ENCODE measurements around the gene ITLN1. TPM values are rescaled to one million over a fixed set of nuclear protein-coding genes. Genes with fewer than 3 reads are reported as not detected.

The ITLN1 gene
- total RNA-seq, 2 experiments from 2014 or later, result not detected

DNA sequence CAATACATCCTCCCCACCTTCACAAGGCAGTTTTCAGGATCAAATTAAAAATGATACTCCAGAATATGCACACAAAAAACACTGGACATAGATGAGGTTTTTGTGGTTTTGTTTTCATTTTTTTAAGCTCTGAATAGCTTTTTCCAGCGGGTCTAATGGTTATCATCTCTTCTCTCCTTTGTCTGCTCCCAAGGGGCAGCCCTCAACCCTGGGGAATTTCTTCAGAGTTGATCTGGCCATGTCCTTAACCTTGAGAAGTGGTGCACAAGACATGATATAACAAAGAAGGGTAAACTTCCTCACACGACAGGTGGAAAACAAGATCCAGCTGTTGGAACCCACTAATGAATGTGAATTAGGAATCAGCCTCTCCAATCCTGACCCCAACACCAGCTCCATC is 20.8 kb downstream of the ITLN1 start:
- DNase-seq, result no peak
- POLR2A ChIA-PET, result no interaction called here
- Mint-ChIP-seq H3K36me3 (no peaks in the 10 kb centered on the region), H3K4me1 (ENCODE audit: low read depth) (peaks cover 19% of the 10 kb centered on the region), H3K4me3 (no peak overlapping the region), H3K9me3 (no peaks in the 10 kb centered on the region), H3K27me3 (peaks cover 2% of the 10 kb centered on the region), H3K27ac (no peak overlapping the region)
- CTCF ChIA-PET, result interaction anchor here (0.7 to 0.8 kb wide), 2 partner anchors 27 to 88 kb away, joined by 3 to 4 read pairs; no protein-coding TSS in a partner anchor
- intact Hi-C loops (cut with micrococcal nuclease), result no loop called here

DNA sequence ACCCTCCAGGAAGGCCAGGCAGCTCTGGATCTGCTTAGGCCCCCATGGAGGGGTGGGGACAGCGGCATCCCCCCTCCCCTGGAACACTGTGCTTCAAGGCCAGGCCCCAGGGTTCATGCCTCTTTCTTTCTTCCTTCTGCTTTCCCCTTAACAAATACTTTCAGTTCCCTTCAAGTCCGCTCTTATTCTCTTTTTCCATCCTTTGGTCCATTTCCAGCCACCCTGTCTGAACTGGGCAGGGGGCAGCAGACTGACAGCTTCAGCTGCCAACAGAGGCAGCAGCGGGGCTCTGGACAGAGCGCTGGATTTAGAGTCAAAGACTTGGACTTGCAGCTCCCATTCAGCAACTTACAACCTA is 21.2 kb downstream of the ITLN1 start:
- H3K9me3 Mint-ChIP-seq, result no peaks in the 10 kb centered on the region
- H3K27me3 Mint-ChIP-seq, result peaks cover 2% of the 10 kb centered on the region
- intact Hi-C loops (cut with micrococcal nuclease), result no loop called here
- POLR2A ChIA-PET, result no interaction called here
- CTCF ChIA-PET, result interaction anchor here (0.7 to 0.8 kb wide), 2 partner anchors 27 to 88 kb away, joined by 3 to 4 read pairs; no protein-coding TSS in a partner anchor
- H3K4me3 Mint-ChIP-seq, result no peak overlapping the region
- H3K36me3 Mint-ChIP-seq, result no peaks in the 10 kb centered on the region
- H3K4me1 Mint-ChIP-seq (ENCODE audit: low read depth), result peaks cover 19% of the 10 kb centered on the region
- no peak for DNase-seq
- H3K27ac Mint-ChIP-seq, result no peak overlapping the region

DNA sequence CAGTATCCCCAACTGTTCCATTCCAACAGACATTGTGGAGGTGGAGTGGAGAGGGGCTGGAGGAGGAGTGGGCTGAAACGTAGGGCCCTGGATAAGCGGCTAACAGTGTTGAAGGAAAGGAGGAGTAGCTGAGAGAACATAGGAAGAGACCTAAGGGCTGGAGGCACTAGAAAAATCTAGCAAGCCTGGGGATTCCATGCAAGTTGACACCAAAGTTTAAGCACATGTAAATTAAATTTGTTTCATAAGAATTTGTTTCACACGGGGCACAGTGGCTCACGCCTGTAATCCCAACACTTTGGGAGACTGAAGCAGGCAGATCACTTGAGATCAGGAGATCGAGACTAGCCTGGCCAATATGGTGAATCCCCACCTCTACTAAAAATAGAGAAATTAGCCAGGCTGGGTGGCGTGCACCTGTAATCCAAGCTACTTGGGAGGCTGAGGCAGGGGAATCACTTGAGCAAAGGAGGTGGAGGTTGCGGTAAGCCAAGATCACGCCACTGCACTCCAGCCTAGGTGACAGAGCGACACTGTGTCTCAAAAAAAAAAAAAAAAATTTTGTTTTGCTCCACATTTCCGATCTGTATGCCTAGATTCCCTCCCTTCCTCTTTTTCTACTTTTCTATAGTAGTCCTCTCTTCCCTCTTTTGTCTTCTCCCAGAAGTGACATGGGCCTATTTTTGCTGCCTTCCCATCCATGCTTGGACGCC is 21.8 kb downstream of the ITLN1 start:
- peaks cover 19% of the 10 kb centered on the region for H3K4me1 Mint-ChIP-seq (ENCODE audit: low read depth)
- intact Hi-C loops (cut with micrococcal nuclease), result no loop called here
- POLR2A ChIA-PET, result interaction anchor here (0.9 kb wide), 1 partner anchor 26 kb away, joined by 3 read pairs; no protein-coding TSS in a partner anchor
- no peak for DNase-seq
- H3K27ac Mint-ChIP-seq, result no peak overlapping the region
- no peak overlapping the region for H3K4me3 Mint-ChIP-seq
- CTCF ChIA-PET, result interaction anchor here (0.8 to 1.7 kb wide), 9 partner anchors 10 to 234 kb away, joined by 3 to 10 read pairs (median 3); partner anchors contain the start of gene ITLN1
- H3K27me3 Mint-ChIP-seq, result peaks cover 2% of the 10 kb centered on the region
- no peaks in the 10 kb centered on the region for H3K36me3 Mint-ChIP-seq
- H3K9me3 Mint-ChIP-seq, result no peaks in the 10 kb centered on the region

GRCh38 chr1:160862203-160863060 is 22.5 kb downstream of the ITLN1 start, which contains the start of gene CD244:
TSS of gene CD244 (minus strand) at chr1:160862887. CDS start at chr1:160862677, 210 bp downstream.
- H3K9me3 Mint-ChIP-seq, result no peaks in the 10 kb centered on the region
- H3K27me3 Mint-ChIP-seq, result peaks cover 2% of the 10 kb centered on the region
- H3K4me1 Mint-ChIP-seq (ENCODE audit: low read depth), result peaks cover 19% of the 10 kb centered on the region
- H3K4me3 Mint-ChIP-seq, result no peak within 1 kb of the TSS
- no peak within 1 kb of the TSS for H3K27ac Mint-ChIP-seq
- CTCF ChIA-PET, result interaction anchor here (0.6 to 1.7 kb wide), 11 partner anchors 9 to 235 kb away, joined by 3 to 10 read pairs (median 3); partner anchors contain the start of gene ITLN1
- DNase-seq, result peak; percentile 80
- intact Hi-C loops (cut with micrococcal nuclease), result no loop called here
- no peaks in the 10 kb centered on the region for H3K36me3 Mint-ChIP-seq
- POLR2A ChIA-PET, result interaction anchor here (0.9 kb wide), 1 partner anchor 25 kb away, joined by 3 read pairs; no protein-coding TSS in a partner anchor

GRCh38 chr1:160860840-160861505 is 24.0 kb downstream of the ITLN1 start:
- no peak overlapping the region for H3K4me3 Mint-ChIP-seq

DNA sequence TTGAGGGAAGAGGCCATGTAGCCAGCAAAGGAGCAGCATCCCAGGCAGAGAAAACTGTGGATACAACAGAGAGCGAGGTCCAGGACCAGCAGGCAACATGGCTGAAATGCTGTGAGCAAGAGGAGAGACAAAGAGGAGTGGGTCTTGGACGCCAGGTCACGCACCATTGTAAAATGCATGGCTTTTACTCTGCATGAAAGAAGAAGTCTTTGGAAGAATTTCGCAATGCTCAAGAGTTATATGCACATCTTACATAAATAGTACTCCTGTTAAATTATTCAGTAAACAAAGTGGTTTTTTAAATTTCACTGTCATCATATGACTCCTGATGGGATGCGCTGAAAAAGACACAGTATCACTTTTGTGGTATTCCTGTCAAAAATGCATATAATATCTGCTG is 25.8 kb downstream of the ITLN1 start:
- ChIA-PET CTCF (no interaction called here), POLR2A (no interaction called here)
- intact Hi-C loops (cut with micrococcal nuclease), result no loop called here
- Mint-ChIP-seq H3K27ac (no peak overlapping the region), H3K4me3 (no peak overlapping the region), H3K4me1 (ENCODE audit: low read depth) (peaks cover 18% of the 10 kb centered on the region), H3K27me3 (peaks cover 2% of the 10 kb centered on the region), H3K36me3 (no peaks in the 10 kb centered on the region), H3K9me3 (no peaks in the 10 kb centered on the region)
- no peak for DNase-seq

More at GRCh38 chr1:160860840-160861505, 24.0 kb downstream of the ITLN1 start:
- DNase-seq, result no peak
- Mint-ChIP-seq H3K9me3 (no peaks in the 10 kb centered on the region), H3K4me1 (ENCODE audit: low read depth) (peaks cover 19% of the 10 kb centered on the region), H3K27ac (no peak overlapping the region), H3K36me3 (no peaks in the 10 kb centered on the region), H3K27me3 (peaks cover 2% of the 10 kb centered on the region)
- POLR2A ChIA-PET, result no interaction called here
- CTCF ChIA-PET, result interaction anchor here (0.9 to 1.7 kb wide), 4 partner anchors 16 to 90 kb away, joined by 3 to 5 read pairs (median 3); no protein-coding TSS in a partner anchor
- intact Hi-C loops (cut with micrococcal nuclease), result no loop called here

DNA sequence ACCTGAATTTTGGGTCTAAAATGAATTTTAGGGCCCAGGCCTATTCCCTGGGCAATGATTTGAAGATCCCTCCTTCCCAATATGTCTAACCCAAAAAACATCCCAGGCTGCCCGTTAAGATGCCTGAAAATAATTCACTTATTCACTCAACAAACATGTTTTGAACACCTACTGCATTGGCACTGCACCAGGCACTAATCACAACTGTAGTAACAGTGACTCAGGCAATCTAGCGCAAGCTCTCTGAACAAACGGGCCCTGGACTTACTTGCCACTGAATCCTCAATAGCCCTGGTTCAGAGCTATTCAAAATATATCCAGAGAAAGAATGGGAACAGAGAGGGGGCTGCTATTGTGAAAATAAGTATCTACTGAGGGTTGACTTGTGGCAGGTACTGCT is 26.5 kb downstream of the ITLN1 start:
- no peak overlapping the region for H3K27ac Mint-ChIP-seq
- no peak overlapping the region for H3K4me3 Mint-ChIP-seq
- DNase-seq, result no peak
- intact Hi-C loops (cut with micrococcal nuclease), result no loop called here
- ChIA-PET POLR2A (no interaction called here), CTCF (no interaction called here)
- H3K27me3 Mint-ChIP-seq, result peaks cover 2% of the 10 kb centered on the region
- H3K36me3 Mint-ChIP-seq, result no peaks in the 10 kb centered on the region
- no peaks in the 10 kb centered on the region for H3K9me3 Mint-ChIP-seq
- H3K4me1 Mint-ChIP-seq (ENCODE audit: low read depth), result peaks cover 13% of the 10 kb centered on the region

DNA sequence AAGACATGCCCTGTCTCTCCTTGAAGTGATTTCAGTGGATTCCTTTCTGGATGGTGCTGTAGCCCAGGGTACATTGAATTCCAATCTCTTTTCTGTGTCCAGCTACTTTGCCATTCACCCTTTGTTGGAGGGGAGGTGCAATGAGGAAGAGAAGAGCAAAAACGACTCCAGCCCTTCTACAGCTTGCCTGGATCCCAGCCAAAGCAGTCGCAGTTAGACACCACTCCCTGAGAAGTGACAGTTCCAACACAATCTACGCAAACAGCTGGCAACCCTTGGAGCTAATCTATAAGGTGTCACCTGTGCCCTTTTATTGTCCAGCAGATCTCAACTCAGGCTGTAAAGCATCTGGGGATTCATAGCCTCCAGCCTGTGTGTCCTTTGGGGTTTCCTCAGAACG is 26.9 kb downstream of the ITLN1 start:
- POLR2A ChIA-PET, result no interaction called here
- H3K27ac Mint-ChIP-seq, result no peak overlapping the region
- H3K27me3 Mint-ChIP-seq, result peaks cover 2% of the 10 kb centered on the region

GRCh38 chr1:160855181-160855981 is 29.6 kb downstream of the ITLN1 start:
- no peaks in the 10 kb centered on the region for H3K9me3 Mint-ChIP-seq
- intact Hi-C loops (cut with micrococcal nuclease), result no loop called here
- no peak overlapping the region for H3K4me3 Mint-ChIP-seq
- CTCF ChIA-PET, result interaction anchor here (0.6 to 1.5 kb wide), 6 partner anchors 19 to 484 kb away, joined by 3 to 5 read pairs (median 3); partner anchors contain the start of gene ITLN2
- H3K36me3 Mint-ChIP-seq, result no peaks in the 10 kb centered on the region
- no peak overlapping the region for H3K27ac Mint-ChIP-seq
- POLR2A ChIA-PET, result interaction anchor here (0.8 kb wide), 1 partner anchor 57 kb away, joined by 3 read pairs; no protein-coding TSS in a partner anchor
- DNase-seq, result no peak
- H3K4me1 Mint-ChIP-seq (ENCODE audit: low read depth), result no peaks in the 10 kb centered on the region
- H3K27me3 Mint-ChIP-seq, result no peaks in the 10 kb centered on the region

More for the DNA sequence above, 26.9 kb downstream of the ITLN1 start:
- Mint-ChIP-seq H3K9me3 (no peaks in the 10 kb centered on the region), H3K4me1 (ENCODE audit: low read depth) (peaks cover 12% of the 10 kb centered on the region), H3K36me3 (no peaks in the 10 kb centered on the region), H3K4me3 (no peak overlapping the region)
- no peak for DNase-seq
- intact Hi-C loops (cut with micrococcal nuclease), result no loop called here
- CTCF ChIA-PET, result interaction anchor here (0.7 to 1.3 kb wide), 2 partner anchors 81 to 93 kb away, joined by 3 to 4 read pairs; no protein-coding TSS in a partner anchor

DNA sequence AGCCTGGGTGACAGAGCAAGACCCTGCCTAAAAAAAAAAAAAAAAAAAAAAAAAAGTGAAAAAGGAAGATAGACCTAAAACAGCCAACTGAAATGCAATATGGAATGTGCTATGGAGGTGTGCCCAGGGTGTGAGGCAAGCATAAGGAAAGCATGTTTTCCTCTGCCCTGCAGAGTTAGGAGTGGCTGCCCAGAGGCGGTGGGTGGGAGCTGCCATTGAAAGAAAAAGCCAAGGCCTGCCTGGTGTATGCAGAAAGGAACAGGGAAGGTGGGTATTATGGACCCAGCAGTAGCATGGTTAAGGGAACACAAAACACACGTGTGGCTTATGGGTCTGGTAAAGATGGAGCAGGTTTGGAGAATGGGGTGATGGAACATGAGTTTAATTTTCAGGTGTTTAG is 31.2 kb downstream of the ITLN1 start:
- Mint-ChIP-seq H3K4me1 (ENCODE audit: low read depth) (no peaks in the 10 kb centered on the region), H3K27me3 (no peaks in the 10 kb centered on the region), H3K9me3 (no peaks in the 10 kb centered on the region), H3K4me3 (no peak overlapping the region), H3K36me3 (no peaks in the 10 kb centered on the region), H3K27ac (no peak overlapping the region)
- POLR2A ChIA-PET, result no interaction called here
- DNase-seq, result no peak
- intact Hi-C loops (cut with micrococcal nuclease), result no loop called here
- CTCF ChIA-PET, result interaction anchor here (1.2 to 1.6 kb wide), 2 partner anchors 9 to 17 kb away, joined by 4 read pairs; partner anchors contain the start of gene CD244

GRCh38 chr1:160853014-160853413 is 32.0 kb downstream of the ITLN1 start:
- H3K27ac Mint-ChIP-seq, result no peak overlapping the region
- ChIA-PET POLR2A (no interaction called here), CTCF (interaction anchor here (1.2 to 1.6 kb wide), 2 partner anchors 9 to 16 kb away, joined by 4 read pairs; partner anchors contain the start of gene CD244)
- H3K36me3 Mint-ChIP-seq, result no peaks in the 10 kb centered on the region
- no peaks in the 10 kb centered on the region for H3K9me3 Mint-ChIP-seq
- H3K4me1 Mint-ChIP-seq (ENCODE audit: low read depth), result no peaks in the 10 kb centered on the region
- intact Hi-C loops (cut with micrococcal nuclease), result no loop called here
- H3K4me3 Mint-ChIP-seq, result no peak overlapping the region
- no peaks in the 10 kb centered on the region for H3K27me3 Mint-ChIP-seq
- no peak for DNase-seq

All from activated CD4-positive, alpha-beta memory T cell treated with anti-CD3 and anti-CD28 coated beads for 36 hours (primary cell).